IMR-90 (cell line): Measurements from ENCODE around the gene PSMB3. TPM values are rescaled to one million over a fixed set of nuclear protein-coding genes. Genes with fewer than 3 reads are reported as not detected.

Experiments
- ATAC-seq: fragments of 200-7000 bp; cut with Tn5 transposase; 2 replicates; pipeline ENCODE4 v1.9.1; 2020; ENCODE audit warnings: low read depth, mild to moderate bottlenecking, moderate library complexity
- BruUV-seq: library from RNA; stranded (reverse); fragments of 400-500 nt; replicated peaks from 2 replicates; lab custom pipeline; 2021; lab: Mats Ljungman, UMichigan
- CTCF ChIA-PET: fragments of 300-600 bp; formaldehyde crosslinking; extraction: SDS; loops from one replicate; lab custom pipeline; 2021; ENCODE audit warnings: antibody characterized with exemption; lab: Yijun Ruan, JAX
- POLR2A ChIA-PET: fragments of 300-600 bp; sonication (Branson Sonifier 250); formaldehyde crosslinking; loops from one replicate; lab custom pipeline; 2022; ENCODE audit warnings: antibody characterized with exemption; ENCODE audit not compliant: unreplicated experiment; lab: Charles Lee
- DNase-seq: peaks from one replicate; pipeline ENCODE4 v3.0.0; 2013
- H2AFZ ChIP-seq: replicated peaks from 2 replicates; pipeline ENCODE3; 2013; ENCODE audit warnings: low read length, mild to moderate bottlenecking; ENCODE audit not compliant: poor library complexity
- H2AK5ac ChIP-seq: 2 replicates; pipeline ENCODE4 v1.6.1; 2013; ENCODE audit warnings: low read depth, low read length, inconsistent platforms
- H2AK9ac ChIP-seq: replicated peaks from 2 replicates; pipeline ENCODE3; 2013; ENCODE audit warnings: mild to moderate bottlenecking, low read depth, low read length, moderate library complexity; ENCODE audit not compliant: poor library complexity
- H2BK120ac ChIP-seq: 2 replicates; pipeline ENCODE4 v1.6.1; 2013; ENCODE audit warnings: low read depth, low read length, inconsistent platforms
- H2BK15ac ChIP-seq: 3 replicates; pipeline ENCODE4 v1.6.1; 2013; ENCODE audit warnings: low read depth, low read length, inconsistent platforms
- H2BK20ac ChIP-seq: 2 replicates; pipeline ENCODE4 v1.6.1; 2013; ENCODE audit warnings: low read depth, mild to moderate bottlenecking, inconsistent platforms, low read length, moderate library complexity
- H2BK5ac ChIP-seq: 2 replicates; pipeline ENCODE4 v1.6.1; 2013; ENCODE audit warnings: mild to moderate bottlenecking, low read depth, low read length, inconsistent platforms; ENCODE audit not compliant: poor library complexity, severe bottlenecking
- H3K14ac ChIP-seq: replicated peaks from 2 replicates; pipeline ENCODE4 v1.6.1; 2013; ENCODE audit warnings: low read depth, low read length, inconsistent platforms
- H3K18ac ChIP-seq: 2 replicates; pipeline ENCODE4 v1.6.1; 2013; ENCODE audit warnings: low read depth, low read length, control low read depth
- H3K23ac ChIP-seq: 2 replicates; pipeline ENCODE4 v1.6.1; 2013; ENCODE audit warnings: low read depth, low read length, inconsistent platforms
- H3K27ac ChIP-seq: 2 replicates; pipeline ENCODE4 v1.5.1; 2013; ENCODE audit warnings: mild to moderate bottlenecking, control low read depth, low read length; ENCODE audit not compliant: insufficient read depth
- H3K27me3 ChIP-seq: 2 replicates; pipeline ENCODE4 v1.6.1; 2013; ENCODE audit warnings: low read length; ENCODE audit not compliant: control insufficient read depth, insufficient read depth
- H3K36me3 ChIP-seq: 2 replicates; pipeline ENCODE4 v1.6.1; 2013; ENCODE audit warnings: low read length, mixed read lengths; ENCODE audit not compliant: control insufficient read depth, insufficient read depth
- H3K4ac ChIP-seq: 2 replicates; pipeline ENCODE4 v1.6.1; 2013; ENCODE audit warnings: low read depth, low read length, inconsistent platforms
- H3K4me1 ChIP-seq: 2 replicates; pipeline ENCODE4 v1.6.1; 2013; ENCODE audit warnings: low read length, mixed read lengths; ENCODE audit not compliant: control insufficient read depth, insufficient read depth
- H3K4me2 ChIP-seq: 2 replicates; pipeline ENCODE4 v1.6.1; 2013; ENCODE audit warnings: low read depth, mild to moderate bottlenecking, control low read depth, low read length, moderate library complexity
- H3K4me3 ChIP-seq: 2 replicates; pipeline ENCODE4 v1.5.1; 2013; ENCODE audit warnings: low read depth, mild to moderate bottlenecking, control low read depth, low read length, moderate library complexity; ENCODE audit not compliant: insufficient read depth
- H3K56ac ChIP-seq: 2 replicates; pipeline ENCODE4 v1.6.1; 2013; ENCODE audit warnings: low read length, inconsistent platforms; ENCODE audit not compliant: insufficient read depth; ENCODE audit errors: extremely low read depth
- H3K79me1 ChIP-seq, 2 experiments: 2 replicates each; pipeline ENCODE4 v1.6.1; 2013; ENCODE audit warnings: low read length in 2 of 2, inconsistent platforms in 1 of 2, low read depth in 1 of 2
- H3K9ac ChIP-seq: 2 replicates; pipeline ENCODE4 v1.6.1; 2013; ENCODE audit warnings: low read depth, low read length, control low read depth
- H3K9me1 ChIP-seq: 2 replicates; pipeline ENCODE4 v1.6.1; 2013; ENCODE audit warnings: low read length, inconsistent platforms; ENCODE audit not compliant: insufficient read depth
- H3K9me3 ChIP-seq: 2 replicates; pipeline ENCODE4 v1.6.1; 2013; ENCODE audit warnings: low read length; ENCODE audit not compliant: control insufficient read depth, insufficient read depth
- H4K20me1 ChIP-seq: 2 replicates; pipeline ENCODE4 v1.6.1; 2013; ENCODE audit warnings: low read length, inconsistent platforms; ENCODE audit not compliant: insufficient read depth
- H4K5ac ChIP-seq: 2 replicates; pipeline ENCODE4 v1.6.1; 2013; ENCODE audit warnings: mild to moderate bottlenecking, low read depth, low read length, control low read depth
- H4K8ac ChIP-seq, 2 experiments: 2 replicates each; pipeline ENCODE4 v1.6.1; 2013; ENCODE audit warnings: low read depth in 2 of 2, low read length in 2 of 2, control low read depth in 1 of 2, inconsistent platforms in 1 of 2
- H4K91ac ChIP-seq: 2 replicates; pipeline ENCODE4 v1.6.1; 2013; ENCODE audit warnings: low read depth, low read length, inconsistent platforms; ENCODE audit not compliant: insufficient read depth
- MAFK ChIP-seq: IDR thresholded peaks from 2 replicates; pipeline ENCODE4 v1.6.1; 2012; ENCODE audit warnings: low read depth, low read length, improper control_type of control experiment
- NFE2L2 ChIP-seq: fragments of 150-350 bp; IDR thresholded peaks from 2 replicates; pipeline ENCODE4 v1.6.1; 2016; ENCODE audit warnings: low read depth, mild to moderate bottlenecking, low read length
- RCOR1 ChIP-seq: IDR thresholded peaks from 2 replicates; pipeline ENCODE4 v1.6.1; 2012; ENCODE audit warnings: mild to moderate bottlenecking, low read length, improper control_type of control experiment; ENCODE audit not compliant: insufficient replicate concordance
- WGBS, 2 experiments: methylation state at CpG; one replicate each; pipeline versions ENCODE4 v1.1.5 to v1.1.7; 2013; ENCODE audit warnings: missing lambda C conversion rate in 2 of 2; ENCODE audit not compliant: insufficient read length in 1 of 2; ENCODE audit errors: extremely low coverage in 2 of 2; 5-methylcytosine and 5-hydroxymethylcytosine counted together
- dilution Hi-C: fragments of 300-500 bp; cut with HindIII; formaldehyde crosslinking; loops from one replicate; pipeline ENCODE4 v1.14.3; 2018; ENCODE audit warnings: low sequenced_read_pairs; ENCODE audit not compliant: unreplicated experiment
- in situ Hi-C: fragments of 300-500 bp; cut with MboI; formaldehyde crosslinking; loops from 3 replicates; pipeline ENCODE4 v1.14.3; 2019; ENCODE audit warnings: low sequenced_read_pairs, inconsistent platforms, mixed read lengths
- intact Hi-C: fragments of 100-400 bp; cut with micrococcal nuclease; formaldehyde crosslinking; loops from 2 replicates; pipeline ENCODE4 v1.10.0; 2022
- polyA plus RNA-seq, 3 experiments: library from polyadenylated mRNA; depleted of rRNA; stranded (reverse); fragments of >200 nt; gene quantifications; 2 replicates each; pipeline ENCODE4 v1.2.3, GENCODE V29; 2012; ENCODE audit warnings: low replicate concordance in 1 of 3
- total RNA-seq: library from RNA; depleted of rRNA; stranded (reverse); fragments of >200 nt; gene quantifications from 2 replicates; pipeline ENCODE4 v1.2.3, GENCODE V29; 2012

Gene PSMB3
- total and polyA plus RNA-seq, 2 of the 4 experiments (the other 2 are of a cell fraction) = 480 to 828 TPM

GRCh38 chr17:38709104-38709820 lies 43.3 kb upstream of the PSMB3 start:
- in situ Hi-C loops = no loop called here
- intact Hi-C loops = no loop called here
- Histone ChIP-seq H4K5ac (no peak overlapping the region), H3K27ac (no peak overlapping the region), H3K14ac (no peak overlapping the region), H3K9me3 (no peaks in the 10 kb centered on the region), H3K18ac (no peak overlapping the region), H3K79me1 (peaks cover 20 to 52% of the 10 kb centered on the region in 2 experiments; a peak in 3 of 4 replicates), H3K4me3 (no peak overlapping the region), H2BK5ac (no peak overlapping the region), H3K9ac (no peak overlapping the region), H4K20me1 (peaks cover 27% of the 10 kb centered on the region; the same call in 1 of the 2 replicates), H2BK15ac (no peak overlapping the region), H2AK5ac (no peak overlapping the region), H3K23ac (no peak overlapping the region), H4K91ac (no peak overlapping the region), H2BK20ac (no peak overlapping the region), H3K56ac (no peak overlapping the region), H4K8ac (no peak overlapping the region), H3K4ac (no peak overlapping the region), H3K4me2 (no peak overlapping the region), H2AK9ac (no peak overlapping the region), H2AFZ (no peak overlapping the region), H3K27me3 (no peaks in the 10 kb centered on the region), H3K36me3 (peaks cover 42% of the 10 kb centered on the region), H3K9me1 (peaks cover 5% of the 10 kb centered on the region; the same call in 1 of the 2 replicates), H2BK120ac (no peak overlapping the region), H3K4me1 (peaks cover 6% of the 10 kb centered on the region)
- no peak for TF ChIP-seq RCOR1
- TF ChIP-seq NFE2L2 = no peak
- no peak for TF ChIP-seq MAFK
- CTCF ChIA-PET = interaction anchor here (0.6 kb wide), 1 partner anchor 21 kb away, joined by 4 read pairs; no protein-coding TSS in a partner anchor
- ATAC-seq (no peak), DNase-seq (no peak)
- 94% methylated on average over 7 of the region's 18 CpGs; no CpG with 5 or more reads in 1 of the 2 experiments for WGBS, 2 experiments
- dilution Hi-C loops = no loop called here
- BruUV-seq = no TSS peak
- POLR2A ChIA-PET = interaction anchor here (0.6 kb wide), 1 partner anchor 300 kb away, joined by 3 read pairs; no protein-coding TSS in a partner anchor
